Measurements from ENCODE around the gene PSRC1. TPM values are rescaled to one million over a fixed set of nuclear protein-coding genes. Genes with fewer than 3 reads are reported as not detected.

PSRC1 gene
- total RNA-seq, 2 donors from 2014 or later, result 38.5 to 72.7 TPM

DNA sequence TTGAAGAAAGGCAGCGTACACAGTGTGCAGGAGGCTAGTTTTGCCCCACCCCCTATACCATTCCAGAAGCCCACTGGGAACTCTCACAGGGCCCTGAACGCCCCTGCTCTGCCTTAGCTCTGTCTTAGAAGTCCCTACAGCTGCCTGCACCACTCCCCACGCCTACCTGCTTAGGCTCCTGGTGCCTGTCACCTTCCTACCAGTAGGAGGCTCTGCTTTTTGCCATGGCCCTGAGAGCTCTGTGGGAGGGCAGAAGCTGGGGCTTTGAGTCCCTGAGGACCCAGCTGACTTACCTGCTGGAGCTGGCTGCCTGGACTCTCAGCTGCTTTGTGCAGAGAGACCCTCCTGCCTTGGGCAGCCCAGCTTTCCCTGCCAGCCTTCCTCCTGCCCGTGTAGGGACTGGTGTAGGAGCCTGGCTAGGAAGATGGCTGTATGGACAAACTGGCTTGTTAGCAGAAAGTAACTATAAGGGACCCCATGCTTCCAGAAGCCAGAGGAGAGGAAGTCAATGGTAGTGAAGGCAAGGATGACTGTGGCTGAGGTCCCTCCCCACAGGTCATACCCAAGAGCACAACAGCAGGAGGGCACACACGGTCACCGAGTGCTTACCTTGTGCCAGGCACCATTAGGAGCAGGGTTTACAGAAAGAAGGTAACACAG is 43.4 kb downstream of the PSRC1 start:
- Histone ChIP-seq H3K9ac (ENCODE audit: extremely low read depth, low read length, poor library complexity, severe bottlenecking) (no peak overlapping the region), H3K27ac (ENCODE audit: low read depth, low read length) (peak overlapping the region; percentile 51), H3K4me1 (ENCODE audit: control insufficient read depth, insufficient read depth, low read length) (peaks cover 7% of the 10 kb centered on the region), H3K27me3 (ENCODE audit: control insufficient read depth, insufficient read depth, low read length, poor library complexity, severe bottlenecking) (no peaks in the 10 kb centered on the region), H3K36me3 (ENCODE audit: control insufficient read depth, insufficient read depth, low read length) (peaks cover 54% of the 10 kb centered on the region), H3K9me3 (ENCODE audit: control insufficient read depth, low read length) (no peaks in the 10 kb centered on the region), H3K4me3 (ENCODE audit: low read length) (no peak overlapping the region)
- peaks cover 21% of the 10 kb centered on the region for H3K4me1 Mint-ChIP-seq
- no peak overlapping the region for H3K4me3 Mint-ChIP-seq
- peak overlapping the region; percentile 64 for H3K27ac Mint-ChIP-seq
- H3K36me3 Mint-ChIP-seq (ENCODE audit: low read depth), result peaks cover 33% of the 10 kb centered on the region
- no peaks in the 10 kb centered on the region for H3K9me3 Mint-ChIP-seq
- TF ChIP-seq, protein P1, sequence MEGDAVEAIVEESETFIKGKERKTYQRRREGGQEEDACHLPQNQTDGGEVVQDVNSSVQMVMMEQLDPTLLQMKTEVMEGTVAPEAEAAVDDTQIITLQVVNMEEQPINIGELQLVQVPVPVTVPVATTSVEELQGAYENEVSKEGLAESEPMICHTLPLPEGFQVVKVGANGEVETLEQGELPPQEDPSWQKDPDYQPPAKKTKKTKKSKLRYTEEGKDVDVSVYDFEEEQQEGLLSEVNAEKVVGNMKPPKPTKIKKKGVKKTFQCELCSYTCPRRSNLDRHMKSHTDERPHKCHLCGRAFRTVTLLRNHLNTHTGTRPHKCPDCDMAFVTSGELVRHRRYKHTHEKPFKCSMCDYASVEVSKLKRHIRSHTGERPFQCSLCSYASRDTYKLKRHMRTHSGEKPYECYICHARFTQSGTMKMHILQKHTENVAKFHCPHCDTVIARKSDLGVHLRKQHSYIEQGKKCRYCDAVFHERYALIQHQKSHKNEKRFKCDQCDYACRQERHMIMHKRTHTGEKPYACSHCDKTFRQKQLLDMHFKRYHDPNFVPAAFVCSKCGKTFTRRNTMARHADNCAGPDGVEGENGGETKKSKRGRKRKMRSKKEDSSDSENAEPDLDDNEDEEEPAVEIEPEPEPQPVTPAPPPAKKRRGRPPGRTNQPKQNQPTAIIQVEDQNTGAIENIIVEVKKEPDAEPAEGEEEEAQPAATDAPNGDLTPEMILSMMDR (conservative IDR thresholded peaks at IDR 0.05), result peak; percentile 90
- DNase-seq, result peak; percentile 91
- no peaks in the 10 kb centered on the region for H3K27me3 Mint-ChIP-seq (ENCODE audit: insufficient read depth)
- WGBS, 2 experiments (ENCODE audit: insufficient coverage in 1 of 2, insufficient read length in 1 of 2), result 73 to 80% methylated on average over 2 to 6 of the region's 6 CpGs

DNA sequence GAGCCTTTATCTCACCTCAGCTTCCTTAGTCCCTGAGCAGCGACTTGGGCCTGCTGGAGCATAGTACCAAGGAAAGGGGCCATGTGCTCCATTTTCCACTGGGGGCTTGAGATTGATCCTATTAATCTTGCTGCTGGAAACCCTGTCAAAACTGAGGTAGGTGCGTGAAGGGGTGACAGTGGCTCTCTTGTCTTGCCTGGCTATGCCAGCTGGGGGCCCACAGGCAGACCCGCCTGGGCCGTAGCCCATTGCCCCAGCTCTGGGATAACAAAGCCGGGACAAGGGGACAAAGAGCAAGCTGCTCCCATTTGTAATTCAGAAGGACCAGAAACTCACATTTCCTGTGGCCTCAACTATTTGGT is 43.9 kb downstream of the PSRC1 start:
- Mint-ChIP-seq H3K27me3 (ENCODE audit: insufficient read depth) (no peaks in the 10 kb centered on the region), H3K9me3 (no peaks in the 10 kb centered on the region), H3K4me1 (peaks cover 21% of the 10 kb centered on the region), H3K36me3 (ENCODE audit: low read depth) (peaks cover 36% of the 10 kb centered on the region), H3K4me3 (no peak overlapping the region), H3K27ac (peak overlapping the region; percentile 13)
- TF ChIP-seq, protein P1 (conservative IDR thresholded peaks at IDR 0.05), result no peak
- Histone ChIP-seq H3K4me3 (ENCODE audit: low read length) (no peak overlapping the region), H3K9me3 (ENCODE audit: control insufficient read depth, low read length) (no peaks in the 10 kb centered on the region), H3K4me1 (ENCODE audit: control insufficient read depth, insufficient read depth, low read length) (peaks cover 7% of the 10 kb centered on the region), H3K36me3 (ENCODE audit: control insufficient read depth, insufficient read depth, low read length) (peaks cover 59% of the 10 kb centered on the region), H3K27me3 (ENCODE audit: control insufficient read depth, insufficient read depth, low read length, poor library complexity, severe bottlenecking) (no peaks in the 10 kb centered on the region), H3K9ac (ENCODE audit: extremely low read depth, low read length, poor library complexity, severe bottlenecking) (no peak overlapping the region), H3K27ac (ENCODE audit: low read depth, low read length) (peak overlapping the region; percentile 51)
- WGBS, 2 experiments (ENCODE audit: insufficient coverage in 1 of 2, insufficient read length in 1 of 2), result 84 to 94% methylated on average over 4 to 5 of the region's 5 CpGs
- no peak for DNase-seq

DNA sequence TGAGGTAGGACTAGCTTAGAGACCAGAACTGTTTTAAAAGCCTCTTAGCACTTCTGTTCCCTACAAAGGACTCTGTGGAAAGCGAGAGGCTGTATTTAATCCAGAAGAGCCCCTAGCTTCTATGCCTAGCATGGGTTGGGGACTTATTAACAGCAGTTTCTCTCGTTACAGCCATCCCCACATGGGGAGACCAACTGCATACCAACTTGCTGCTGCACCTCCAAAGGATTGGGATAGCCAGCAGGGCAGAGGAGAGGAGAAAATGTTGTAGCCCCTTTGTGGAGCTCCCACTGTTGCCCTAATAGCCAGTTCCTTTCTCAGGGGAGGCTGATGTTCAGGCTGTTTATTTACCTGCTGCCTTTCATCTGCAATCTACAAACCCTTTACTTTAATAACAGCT is 44.6 kb downstream of the PSRC1 start:
- Histone ChIP-seq H3K36me3 (ENCODE audit: control insufficient read depth, insufficient read depth, low read length) (peaks cover 60% of the 10 kb centered on the region), H3K27ac (ENCODE audit: low read depth, low read length) (no peak overlapping the region), H3K27me3 (ENCODE audit: control insufficient read depth, insufficient read depth, low read length, poor library complexity, severe bottlenecking) (no peaks in the 10 kb centered on the region), H3K9me3 (ENCODE audit: control insufficient read depth, low read length) (no peaks in the 10 kb centered on the region), H3K9ac (ENCODE audit: extremely low read depth, low read length, poor library complexity, severe bottlenecking) (no peak overlapping the region), H3K4me1 (ENCODE audit: control insufficient read depth, insufficient read depth, low read length) (peaks cover 7% of the 10 kb centered on the region), H3K4me3 (ENCODE audit: low read length) (no peak overlapping the region)
- H3K27ac Mint-ChIP-seq, result no peak overlapping the region
- H3K9me3 Mint-ChIP-seq, result no peaks in the 10 kb centered on the region
- H3K4me3 Mint-ChIP-seq, result no peak overlapping the region
- 87 to 90% methylated on average over 2 of the region's 2 CpGs for WGBS, 2 experiments (ENCODE audit: insufficient coverage in 1 of 2, insufficient read length in 1 of 2)
- H3K36me3 Mint-ChIP-seq (ENCODE audit: low read depth), result peaks cover 36% of the 10 kb centered on the region
- peaks cover 21% of the 10 kb centered on the region for H3K4me1 Mint-ChIP-seq
- no peak for DNase-seq
- H3K27me3 Mint-ChIP-seq (ENCODE audit: insufficient read depth), result no peaks in the 10 kb centered on the region
- TF ChIP-seq, protein P1 (conservative IDR thresholded peaks at IDR 0.05), result no peak

Data from endodermal cell (in vitro differentiated cells).